Mesothelial cell of epicardium (in vitro differentiated cells): ENCODE measurements around the gene CTDP1. TPM values are rescaled to one million over a fixed set of nuclear protein-coding genes. Genes with fewer than 3 reads are reported as not detected.
A peak's percentile ranks its signal among the peaks of the same experiment; 100 is the strongest.

Experiments
- DNase-seq, 2 experiments: peaks; one replicate each; pipeline ENCODE4 v3.0.0; 2021; ENCODE audit warnings: low spot score in 2 of 2; ENCODE audit not compliant: unreplicated experiment in 2 of 2
- H3K27ac Mint-ChIP-seq: 2 replicates; pipeline ENCODE4 v1.8.0; 2021; ENCODE audit warnings: mixed read lengths
- H3K27me3 Mint-ChIP-seq: 2 replicates; pipeline ENCODE4 v1.8.0; 2021; ENCODE audit warnings: low read depth, mixed read lengths
- H3K36me3 Mint-ChIP-seq: 2 replicates; pipeline ENCODE4 v1.8.0; 2021; ENCODE audit warnings: mixed read lengths
- H3K4me1 Mint-ChIP-seq: 2 replicates; pipeline ENCODE4 v1.8.0; 2021; ENCODE audit warnings: mixed read lengths
- H3K4me3 Mint-ChIP-seq: 2 replicates; pipeline ENCODE4 v1.8.0; 2021; ENCODE audit warnings: mild to moderate bottlenecking, moderate library complexity, mixed read lengths
- H3K9me3 Mint-ChIP-seq: 2 replicates; pipeline ENCODE4 v1.8.0; 2021; ENCODE audit warnings: mixed read lengths
- CTCF ChIP-seq: fragments of 200-600 bp; sonication (generic); IDR thresholded peaks from one replicate; pipeline ENCODE4 v1.5.0; 2021; ENCODE audit warnings: antibody characterized with exemption; ENCODE audit not compliant: unreplicated experiment
- total RNA-seq: library from RNA; stranded (reverse); gene quantifications from 3 replicates; pipeline ENCODE4 v1.2.1, GENCODE V29; 2021

The CTDP1 gene
- total RNA-seq, 1 donor from 2014 or later = 24.1 TPM

GRCh38 chr18:79643054-79643984 lies 36.3 kb upstream of the CTDP1 start:
- no peaks in the 10 kb centered on the region for H3K36me3 Mint-ChIP-seq
- TF ChIP-seq CTCF = no peak
- no peaks in the 10 kb centered on the region for H3K4me1 Mint-ChIP-seq
- no peak overlapping the region for H3K27ac Mint-ChIP-seq
- H3K27me3 Mint-ChIP-seq = peaks cover 8% of the 10 kb centered on the region
- no peaks in the 10 kb centered on the region for H3K9me3 Mint-ChIP-seq
- no peak for DNase-seq
- H3K4me3 Mint-ChIP-seq = no peak overlapping the region

GRCh38 chr18:79644006-79644665 lies 35.5 kb upstream of the CTDP1 start:
- H3K27me3 Mint-ChIP-seq = peaks cover 8% of the 10 kb centered on the region
- H3K36me3 Mint-ChIP-seq = no peaks in the 10 kb centered on the region
- H3K4me3 Mint-ChIP-seq = no peak overlapping the region
- peak in 1 of 2 experiments; percentile 79 for DNase-seq
- no peaks in the 10 kb centered on the region for H3K9me3 Mint-ChIP-seq
- H3K4me1 Mint-ChIP-seq = no peaks in the 10 kb centered on the region
- no peak overlapping the region for H3K27ac Mint-ChIP-seq
- peak; percentile 93 for TF ChIP-seq CTCF

GRCh38 chr18:79644666-79645057 lies 34.9 kb upstream of the CTDP1 start:
- TF ChIP-seq CTCF = no peak
- no peak for DNase-seq
- H3K27ac Mint-ChIP-seq = no peak overlapping the region
- H3K36me3 Mint-ChIP-seq = no peaks in the 10 kb centered on the region
- H3K9me3 Mint-ChIP-seq = no peaks in the 10 kb centered on the region
- H3K27me3 Mint-ChIP-seq = peaks cover 8% of the 10 kb centered on the region
- H3K4me3 Mint-ChIP-seq = no peak overlapping the region
- no peaks in the 10 kb centered on the region for H3K4me1 Mint-ChIP-seq

- TF ChIP-seq CTCF = no peak
- no peaks in the 10 kb centered on the region for H3K36me3 Mint-ChIP-seq
- H3K4me3 Mint-ChIP-seq = no peak overlapping the region
- no peaks in the 10 kb centered on the region for H3K4me1 Mint-ChIP-seq
- peaks cover 12% of the 10 kb centered on the region for H3K27me3 Mint-ChIP-seq
- no peaks in the 10 kb centered on the region for H3K9me3 Mint-ChIP-seq
- no peak for DNase-seq
- H3K27ac Mint-ChIP-seq = no peak overlapping the region
These were observed 34.2 kb upstream of the CTDP1 start for GRCh38 chr18:79645291-79645983.

GRCh38 chr18:79647307-79647706 lies 32.3 kb upstream of the CTDP1 start:
- H3K4me3 Mint-ChIP-seq = no peak overlapping the region
- no peak for TF ChIP-seq CTCF
- no peaks in the 10 kb centered on the region for H3K36me3 Mint-ChIP-seq
- no peaks in the 10 kb centered on the region for H3K9me3 Mint-ChIP-seq
- H3K27me3 Mint-ChIP-seq = peaks cover 20% of the 10 kb centered on the region
- no peak overlapping the region for H3K27ac Mint-ChIP-seq
- no peak for DNase-seq
- no peaks in the 10 kb centered on the region for H3K4me1 Mint-ChIP-seq
